ENCODE results near the gene SF3A2. TPM values are rescaled to one million over a fixed set of nuclear protein-coding genes. Genes with fewer than 3 reads are reported as not detected.

The SF3A2 gene
- total and polyA plus RNA-seq, 4 donors = 23.8 to 64.9 (median 59.1) TPM

GRCh38 chr19:2270423-2271233 lies 34.0 kb downstream of the SF3A2 start:
- Histone ChIP-seq H3K36me3 (ENCODE audit: control insufficient read depth in 1 of 2, insufficient read depth in 2 of 2, low read length in 1 of 2) (peaks cover 0 to 2% of the 10 kb centered on the region in 2 donors), H3K27me3 (ENCODE audit: control insufficient read depth in 1 of 2, insufficient read depth in 2 of 2, low read length in 1 of 2) (no peaks in the 10 kb centered on the region), H3K27ac (ENCODE audit: low read depth in 1 of 2, low read length in 2 of 2) (peak overlapping the region; percentile 83 to 93), H3K4me1 (ENCODE audit: control insufficient read depth in 1 of 2, insufficient read depth in 2 of 2, low read length in 2 of 2) (no peaks in the 10 kb centered on the region), H3K9me3 (ENCODE audit: control insufficient read depth, low read length) (no peaks in the 10 kb centered on the region), H3K4me3 (ENCODE audit: low read length in 2 of 2) (peak overlapping the region; percentile 49 to 96)
- WGBS, 2 donors = 0% methylated on average over 75 to 88 of the region's 88 CpGs
- DNase-seq (peak; percentile 94 to 96), ATAC-seq (ENCODE audit: low FRiP score) (peak; percentile 52)
- intact Hi-C loops (cut with DNase I) = loop anchor here in 1 of 2 donors (5.0 kb wide), 2 partner anchors 33 to 118 kb away; partner anchors contain the start of genes AP3D1, PLEKHJ1 and SF3A2

- Histone ChIP-seq H3K27ac (ENCODE audit: low read depth in 1 of 2, low read length in 2 of 2) (peak overlapping the region; percentile 6 to 74), H3K4me1 (ENCODE audit: control insufficient read depth in 1 of 2, insufficient read depth in 2 of 2, low read length in 2 of 2) (no peaks in the 10 kb centered on the region), H3K4me3 (ENCODE audit: low read length in 2 of 2) (peak overlapping the region; percentile 49 to 96), H3K9me3 (ENCODE audit: control insufficient read depth, low read length) (no peaks in the 10 kb centered on the region), H3K27me3 (ENCODE audit: control insufficient read depth in 1 of 2, insufficient read depth in 2 of 2, low read length in 1 of 2) (no peaks in the 10 kb centered on the region), H3K36me3 (ENCODE audit: control insufficient read depth in 1 of 2, insufficient read depth in 2 of 2, low read length in 1 of 2) (peaks cover 0 to 2% of the 10 kb centered on the region in 2 donors)
- 37 to 42% methylated on average over 39 to 43 of the region's 43 CpGs for WGBS, 2 donors
- peak in 1 of 2 donors; percentile 62 for DNase-seq
- intact Hi-C loops (cut with DNase I) = loop anchor here (2.0 to 5.0 kb wide), 3 partner anchors 34 to 119 kb away; partner anchors contain the start of genes PLEKHJ1 (in 2 of the 2), SF3A2 (in 2 of the 2) and AP3D1 (in 1 of the 2)
- ATAC-seq (ENCODE audit: low FRiP score) = no peak
Observed at GRCh38 chr19:2271234-2272103, 34.8 kb downstream of the SF3A2 start.

DNA sequence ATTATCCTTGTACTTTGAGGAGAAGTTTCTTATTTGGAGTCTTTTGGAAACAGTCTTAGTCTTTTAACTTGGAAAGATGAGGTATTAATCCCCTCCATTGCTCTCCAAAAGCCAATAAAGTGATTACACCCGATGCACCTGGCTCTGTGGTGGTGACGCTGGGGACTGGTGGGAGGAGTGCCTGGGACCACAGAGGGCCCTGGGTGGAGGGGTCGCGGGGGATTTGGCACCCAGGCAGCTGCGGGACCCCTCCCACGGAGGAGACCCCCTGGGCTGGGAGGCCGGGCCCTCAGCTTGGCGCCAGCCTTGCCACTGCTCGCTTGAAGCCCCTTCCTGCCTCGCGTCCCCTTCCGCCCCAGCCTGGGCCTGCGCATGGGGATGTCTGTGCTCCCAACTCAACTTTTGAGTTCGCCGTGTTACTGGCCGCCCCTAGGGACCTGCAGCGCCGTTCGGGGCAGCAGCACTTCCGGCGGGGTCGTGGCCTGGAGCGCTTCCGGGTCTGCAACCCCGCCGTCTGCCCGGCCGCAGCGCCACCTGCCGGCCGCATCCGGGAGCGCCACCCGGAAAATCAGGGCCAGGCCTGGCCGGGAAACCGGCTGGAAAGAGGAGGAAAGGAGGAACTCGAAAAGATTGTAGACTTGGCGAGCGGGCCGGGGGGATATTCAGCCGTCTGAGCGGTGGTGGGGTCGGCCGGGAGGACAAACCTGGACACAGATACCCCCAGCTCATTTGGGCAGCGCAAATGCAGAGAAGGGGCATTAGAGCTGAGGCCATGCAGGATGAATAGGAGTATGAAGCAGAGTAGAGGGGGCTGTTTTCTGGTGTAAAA lies 36.9 kb downstream of the SF3A2 start:
- intact Hi-C loops (cut with DNase I) = loop anchor here (2.0 to 5.0 kb wide), 3 partner anchors 36 to 121 kb away; partner anchors contain the start of genes PLEKHJ1 (in 2 of the 2), SF3A2 (in 2 of the 2) and AP3D1 (in 1 of the 2)
- Histone ChIP-seq H3K4me1 (ENCODE audit: control insufficient read depth in 1 of 2, insufficient read depth in 2 of 2, low read length in 2 of 2) (no peaks in the 10 kb centered on the region), H3K9me3 (ENCODE audit: control insufficient read depth, low read length) (no peaks in the 10 kb centered on the region), H3K27me3 (ENCODE audit: control insufficient read depth in 1 of 2, insufficient read depth in 2 of 2, low read length in 1 of 2) (no peaks in the 10 kb centered on the region), H3K27ac (ENCODE audit: low read depth in 1 of 2, low read length in 2 of 2) (peak overlapping the region; percentile 5 to 29), H3K4me3 (ENCODE audit: low read length in 2 of 2) (no peak overlapping the region), H3K36me3 (ENCODE audit: control insufficient read depth in 1 of 2, insufficient read depth in 2 of 2, low read length in 1 of 2) (peaks cover 0 to 2% of the 10 kb centered on the region in 2 donors)
- WGBS, 2 donors = 12 to 13% methylated on average over 44 to 45 of the region's 45 CpGs
- DNase-seq = peak; percentile 86 to 93
- peak; percentile 46 for ATAC-seq (ENCODE audit: low FRiP score)

DNA sequence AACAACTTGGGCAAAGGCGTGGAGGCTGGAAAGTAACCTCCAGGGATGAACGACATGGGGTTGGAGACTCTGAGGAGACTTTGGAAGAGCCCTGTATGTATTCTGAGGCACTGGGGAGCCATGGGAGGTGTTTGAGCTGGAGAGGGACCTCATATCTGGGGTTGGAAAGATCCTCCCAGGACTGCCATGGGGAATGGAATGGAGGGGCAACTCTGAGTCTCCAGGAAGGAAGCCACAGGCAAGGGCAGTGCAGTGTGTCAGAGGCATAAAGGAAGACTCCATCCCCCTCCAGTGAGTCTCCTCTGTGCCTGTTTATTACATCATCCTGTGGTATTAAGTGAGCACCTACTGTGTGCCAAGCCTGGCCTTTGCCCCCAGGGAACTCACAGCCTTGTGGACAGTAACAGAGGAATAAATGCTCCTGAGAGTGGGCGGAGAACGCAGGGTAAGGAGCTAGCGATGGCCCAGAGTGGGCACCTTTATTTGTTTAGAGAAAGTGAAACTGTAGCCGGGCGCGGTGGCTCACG lies 37.6 kb downstream of the SF3A2 start:
- no peak for ATAC-seq (ENCODE audit: low FRiP score)
- Histone ChIP-seq H3K9me3 (ENCODE audit: control insufficient read depth, low read length) (no peaks in the 10 kb centered on the region), H3K4me1 (ENCODE audit: control insufficient read depth in 1 of 2, insufficient read depth in 2 of 2, low read length in 2 of 2) (no peaks in the 10 kb centered on the region), H3K4me3 (ENCODE audit: low read length in 2 of 2) (no peak overlapping the region), H3K27me3 (ENCODE audit: control insufficient read depth in 1 of 2, insufficient read depth in 2 of 2, low read length in 1 of 2) (no peaks in the 10 kb centered on the region), H3K27ac (ENCODE audit: low read depth in 1 of 2, low read length in 2 of 2) (peak overlapping the region in 1 of 2 donors; percentile 5), H3K36me3 (ENCODE audit: control insufficient read depth in 1 of 2, insufficient read depth in 2 of 2, low read length in 1 of 2) (peaks cover 0 to 2% of the 10 kb centered on the region in 2 donors)
- intact Hi-C loops (cut with DNase I) = loop anchor here in 1 of 2 donors (5.0 kb wide), 2 partner anchors 37 to 122 kb away; partner anchors contain the start of genes AP3D1, PLEKHJ1 and SF3A2
- DNase-seq = no peak
- WGBS, 2 donors = 86 to 92% methylated on average over 9 of the region's 9 CpGs

- H3K4me1 ChIP-seq (ENCODE audit: control insufficient read depth in 1 of 2, insufficient read depth in 2 of 2, low read length in 2 of 2) = no peaks in the 10 kb centered on the region
- WGBS, 2 donors = 58 to 62% methylated on average over 16 of the region's 16 CpGs
- ATAC-seq (ENCODE audit: low FRiP score) = no peak
Observed at GRCh38 chr19:2274931-2275535, 38.4 kb downstream of the SF3A2 start.

DNA sequence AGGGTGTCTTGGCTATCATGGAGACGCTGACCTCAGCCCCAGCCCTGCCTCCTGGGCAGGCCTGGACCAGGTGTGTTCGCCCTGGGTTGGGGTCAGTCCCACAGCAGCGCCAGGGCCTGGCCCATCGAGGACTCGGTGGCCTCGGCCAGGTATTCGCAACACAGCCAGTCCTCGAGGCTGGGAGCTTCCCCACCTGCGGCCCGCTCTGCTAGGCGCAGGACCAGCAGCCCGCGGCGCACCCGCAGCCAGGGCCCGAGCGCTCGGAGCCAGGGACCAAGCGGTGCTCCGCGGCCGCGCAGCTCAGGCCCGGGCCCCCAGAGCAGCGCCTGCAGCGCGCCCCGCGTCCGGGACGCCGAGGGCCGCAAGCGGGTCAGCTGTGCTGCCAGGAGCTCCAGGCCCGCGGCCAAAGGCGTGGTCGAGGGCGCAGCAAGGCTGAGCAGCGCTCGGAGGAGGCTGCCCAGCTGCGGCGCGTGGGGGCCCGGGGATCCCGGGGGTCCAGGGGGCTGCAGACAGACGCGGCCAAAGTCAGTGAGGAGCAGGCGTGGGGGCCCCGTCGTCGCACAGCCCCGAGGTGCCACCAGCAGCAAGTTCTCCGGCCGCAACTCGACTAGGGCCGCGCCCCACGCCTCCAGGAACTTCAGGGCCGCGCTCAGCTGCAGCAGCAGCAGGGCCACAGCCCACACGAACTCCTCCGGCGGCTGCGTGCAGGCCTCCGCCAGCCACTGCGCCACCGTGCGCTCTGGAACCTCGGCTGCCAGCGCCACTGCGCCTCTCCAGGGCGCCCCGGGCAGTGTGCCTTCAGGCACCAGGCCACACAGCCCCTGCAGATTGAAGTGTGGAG lies 39.2 kb downstream of the SF3A2 start:
- intact Hi-C loops (cut with DNase I) = no loop called here
- no peaks in the 10 kb centered on the region for H3K9me3 ChIP-seq (ENCODE audit: control insufficient read depth, low read length)
- peak in 1 of 2 donors; percentile 85 for DNase-seq
- 66 to 67% methylated on average over 64 to 74 of the region's 74 CpGs for WGBS, 2 donors
- ATAC-seq (ENCODE audit: low FRiP score) = no peak
- peaks cover 0 to 2% of the 10 kb centered on the region in 2 donors for H3K36me3 ChIP-seq (ENCODE audit: control insufficient read depth in 1 of 2, insufficient read depth in 2 of 2, low read length in 1 of 2)
- H3K27ac ChIP-seq (ENCODE audit: low read depth in 1 of 2, low read length in 2 of 2) = no peak overlapping the region
- no peak overlapping the region for H3K4me3 ChIP-seq (ENCODE audit: low read length in 2 of 2)
- H3K4me1 ChIP-seq (ENCODE audit: control insufficient read depth in 1 of 2, insufficient read depth in 2 of 2, low read length in 2 of 2) = no peaks in the 10 kb centered on the region
- no peaks in the 10 kb centered on the region for H3K27me3 ChIP-seq (ENCODE audit: control insufficient read depth in 1 of 2, insufficient read depth in 2 of 2, low read length in 1 of 2)

More at GRCh38 chr19:2274931-2275535, 38.4 kb downstream of the SF3A2 start:
- Histone ChIP-seq H3K9me3 (ENCODE audit: control insufficient read depth, low read length) (no peaks in the 10 kb centered on the region), H3K4me3 (ENCODE audit: low read length in 2 of 2) (no peak overlapping the region), H3K36me3 (ENCODE audit: control insufficient read depth in 1 of 2, insufficient read depth in 2 of 2, low read length in 1 of 2) (peaks cover 0 to 2% of the 10 kb centered on the region in 2 donors), H3K27me3 (ENCODE audit: control insufficient read depth in 1 of 2, insufficient read depth in 2 of 2, low read length in 1 of 2) (no peaks in the 10 kb centered on the region), H3K27ac (ENCODE audit: low read depth in 1 of 2, low read length in 2 of 2) (no peak overlapping the region)
- peak in 1 of 2 donors; percentile 87 for DNase-seq
- intact Hi-C loops (cut with DNase I) = loop anchor here in 1 of 2 donors (5.0 kb wide), 2 partner anchors 38 to 123 kb away; partner anchors contain the start of genes AP3D1, PLEKHJ1 and SF3A2

DNA sequence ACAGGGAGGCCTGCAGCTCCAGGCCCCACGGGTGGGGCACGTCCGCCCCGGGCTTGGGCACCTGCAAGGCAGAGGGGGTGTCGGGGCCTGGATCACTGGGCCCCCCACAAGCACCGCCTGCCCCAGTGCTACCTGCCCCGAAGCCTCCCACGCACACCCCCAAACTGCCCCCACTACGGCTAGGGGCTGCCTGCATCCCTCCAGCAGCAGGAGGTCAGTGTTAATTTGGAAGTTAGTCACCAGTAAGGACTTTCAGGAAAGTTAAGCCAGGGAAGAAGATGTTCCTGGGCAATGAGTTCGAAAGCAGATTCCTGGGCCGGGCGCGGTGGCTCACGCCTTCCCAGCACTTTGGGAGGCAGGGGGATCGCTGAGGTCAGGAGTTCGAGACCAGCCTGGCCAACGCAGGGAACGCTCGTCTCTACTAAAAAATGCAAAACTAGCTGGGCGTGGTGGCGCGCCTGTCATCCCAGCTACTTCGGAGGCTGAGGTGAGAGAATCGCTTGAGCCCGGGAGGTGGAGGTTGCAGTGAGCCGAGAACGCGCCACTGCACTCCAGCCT lies 39.9 kb downstream of the SF3A2 start:
- intact Hi-C loops (cut with DNase I) = no loop called here
- no peak overlapping the region for H3K27ac ChIP-seq (ENCODE audit: low read depth in 1 of 2, low read length in 2 of 2)

More for the DNA sequence above, 39.9 kb downstream of the SF3A2 start:
- Histone ChIP-seq H3K9me3 (ENCODE audit: control insufficient read depth, low read length) (no peaks in the 10 kb centered on the region), H3K4me1 (ENCODE audit: control insufficient read depth in 1 of 2, insufficient read depth in 2 of 2, low read length in 2 of 2) (no peaks in the 10 kb centered on the region), H3K36me3 (ENCODE audit: control insufficient read depth in 1 of 2, insufficient read depth in 2 of 2, low read length in 1 of 2) (peaks cover 0 to 2% of the 10 kb centered on the region in 2 donors), H3K27me3 (ENCODE audit: control insufficient read depth in 1 of 2, insufficient read depth in 2 of 2, low read length in 1 of 2) (no peaks in the 10 kb centered on the region), H3K4me3 (ENCODE audit: low read length in 2 of 2) (no peak overlapping the region)
- no peak for ATAC-seq (ENCODE audit: low FRiP score)
- 87 to 92% methylated on average over 28 of the region's 28 CpGs for WGBS, 2 donors
- DNase-seq = no peak

Data from aorta (tissue), 5 donors.